ENCODE data around the gene ZNF256. TPM values are rescaled to one million over a fixed set of nuclear protein-coding genes. Genes with fewer than 3 reads are reported as not detected.

The ZNF256 gene
- total RNA-seq, 1 donor from 2014 or later = 3.8 TPM

DNA sequence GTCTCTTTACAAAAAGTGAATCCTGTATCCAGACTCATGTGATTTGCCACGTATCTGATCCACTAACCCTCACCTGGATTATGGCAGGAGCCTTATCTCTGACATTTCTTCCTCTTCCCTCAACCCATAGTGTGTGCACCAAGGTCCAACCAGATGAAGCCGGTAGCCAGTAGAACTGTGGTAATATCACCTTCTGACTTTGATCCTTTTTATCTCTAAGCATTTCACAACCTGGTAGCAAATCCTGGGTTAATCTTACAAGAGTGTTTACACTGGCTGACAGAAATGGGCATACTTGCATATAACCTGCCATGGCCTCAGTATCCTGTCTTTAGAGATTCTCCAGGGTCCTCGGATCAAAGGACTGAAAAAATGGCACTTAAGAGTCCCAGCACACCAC lies 33.0 kb downstream of the ZNF256 start:
- H3K27ac ChIP-seq = no peak overlapping the region
- peaks cover 35 to 49% of the 10 kb centered on the region in 2 donors for H3K36me3 ChIP-seq
- intact Hi-C loops (cut with DNase I) = no loop called here
- H3K9me3 ChIP-seq = peaks cover 22 to 63% of the 10 kb centered on the region in 2 donors
- H3K27me3 ChIP-seq = no peaks in the 10 kb centered on the region
- TF ChIP-seq, protein P1, sequence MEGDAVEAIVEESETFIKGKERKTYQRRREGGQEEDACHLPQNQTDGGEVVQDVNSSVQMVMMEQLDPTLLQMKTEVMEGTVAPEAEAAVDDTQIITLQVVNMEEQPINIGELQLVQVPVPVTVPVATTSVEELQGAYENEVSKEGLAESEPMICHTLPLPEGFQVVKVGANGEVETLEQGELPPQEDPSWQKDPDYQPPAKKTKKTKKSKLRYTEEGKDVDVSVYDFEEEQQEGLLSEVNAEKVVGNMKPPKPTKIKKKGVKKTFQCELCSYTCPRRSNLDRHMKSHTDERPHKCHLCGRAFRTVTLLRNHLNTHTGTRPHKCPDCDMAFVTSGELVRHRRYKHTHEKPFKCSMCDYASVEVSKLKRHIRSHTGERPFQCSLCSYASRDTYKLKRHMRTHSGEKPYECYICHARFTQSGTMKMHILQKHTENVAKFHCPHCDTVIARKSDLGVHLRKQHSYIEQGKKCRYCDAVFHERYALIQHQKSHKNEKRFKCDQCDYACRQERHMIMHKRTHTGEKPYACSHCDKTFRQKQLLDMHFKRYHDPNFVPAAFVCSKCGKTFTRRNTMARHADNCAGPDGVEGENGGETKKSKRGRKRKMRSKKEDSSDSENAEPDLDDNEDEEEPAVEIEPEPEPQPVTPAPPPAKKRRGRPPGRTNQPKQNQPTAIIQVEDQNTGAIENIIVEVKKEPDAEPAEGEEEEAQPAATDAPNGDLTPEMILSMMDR (IDR thresholded peaks at IDR 0.05) = no peak
- peaks cover 0 to 7% of the 10 kb centered on the region in 2 donors for H3K4me1 ChIP-seq
- no peak for DNase-seq (ENCODE audit: low spot score in 2 of 2)
- no peak overlapping the region for H3K4me3 ChIP-seq

DNA sequence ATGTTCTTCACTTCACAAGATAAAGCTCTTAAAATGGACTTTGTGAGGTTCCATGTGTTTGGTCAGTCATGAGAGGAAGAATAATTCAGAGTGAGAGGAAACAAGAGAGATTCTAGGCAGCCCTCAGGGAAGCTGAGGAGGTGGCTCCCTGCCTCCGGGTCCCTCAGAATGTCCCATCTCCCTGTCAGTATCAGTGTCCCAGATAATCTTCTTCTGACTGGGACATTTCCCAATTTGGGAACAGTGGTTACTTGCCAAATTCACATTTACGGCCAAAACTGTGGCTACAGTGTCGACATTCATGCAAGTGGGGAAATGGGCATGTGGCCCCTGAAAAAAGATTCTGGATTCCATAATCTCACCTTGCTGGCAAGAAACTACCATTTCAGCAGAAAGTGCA lies 40.1 kb downstream of the ZNF256 start:
- no peak overlapping the region for H3K4me3 ChIP-seq
- DNase-seq (ENCODE audit: low spot score in 2 of 2) = no peak
- TF ChIP-seq, protein P1 (IDR thresholded peaks at IDR 0.05) = no peak
- intact Hi-C loops (cut with DNase I) = no loop called here
- no peaks in the 10 kb centered on the region for H3K4me1 ChIP-seq
- no peaks in the 10 kb centered on the region for H3K27me3 ChIP-seq
- H3K27ac ChIP-seq = no peak overlapping the region
- peaks cover 72 to 95% of the 10 kb centered on the region in 2 donors for H3K9me3 ChIP-seq
- H3K36me3 ChIP-seq = peaks cover 41 to 62% of the 10 kb centered on the region in 2 donors

DNA sequence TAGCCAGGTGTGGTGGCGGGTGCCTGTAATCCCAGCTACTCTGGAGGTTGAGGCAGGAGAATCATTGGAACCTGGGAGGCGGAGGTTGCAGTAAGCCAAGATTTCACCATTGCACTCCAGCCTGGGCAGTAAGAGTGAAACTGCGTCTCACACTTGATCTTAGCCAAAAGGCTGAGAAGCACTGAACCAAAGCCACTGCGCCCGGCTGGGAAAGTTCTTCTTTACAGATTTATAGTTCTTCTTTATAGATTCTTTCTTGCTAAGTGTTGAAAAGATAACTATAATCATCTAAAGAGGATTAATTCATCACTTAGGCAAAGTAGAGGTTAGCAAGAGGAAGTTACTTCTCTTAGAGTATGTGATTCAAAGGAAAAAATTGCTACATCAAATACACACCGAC lies 42.2 kb downstream of the ZNF256 start:
- H3K4me3 ChIP-seq = no peak overlapping the region
- DNase-seq (ENCODE audit: low spot score in 2 of 2) = no peak
- TF ChIP-seq, protein P1 (IDR thresholded peaks at IDR 0.05) = no peak
- no peaks in the 10 kb centered on the region for H3K4me1 ChIP-seq
- H3K27me3 ChIP-seq = no peaks in the 10 kb centered on the region
- no peak overlapping the region for H3K27ac ChIP-seq
- intact Hi-C loops (cut with DNase I) = no loop called here
- peaks cover 23 to 41% of the 10 kb centered on the region in 2 donors for H3K36me3 ChIP-seq
- H3K9me3 ChIP-seq = peaks cover 62 to 93% of the 10 kb centered on the region in 2 donors

DNA sequence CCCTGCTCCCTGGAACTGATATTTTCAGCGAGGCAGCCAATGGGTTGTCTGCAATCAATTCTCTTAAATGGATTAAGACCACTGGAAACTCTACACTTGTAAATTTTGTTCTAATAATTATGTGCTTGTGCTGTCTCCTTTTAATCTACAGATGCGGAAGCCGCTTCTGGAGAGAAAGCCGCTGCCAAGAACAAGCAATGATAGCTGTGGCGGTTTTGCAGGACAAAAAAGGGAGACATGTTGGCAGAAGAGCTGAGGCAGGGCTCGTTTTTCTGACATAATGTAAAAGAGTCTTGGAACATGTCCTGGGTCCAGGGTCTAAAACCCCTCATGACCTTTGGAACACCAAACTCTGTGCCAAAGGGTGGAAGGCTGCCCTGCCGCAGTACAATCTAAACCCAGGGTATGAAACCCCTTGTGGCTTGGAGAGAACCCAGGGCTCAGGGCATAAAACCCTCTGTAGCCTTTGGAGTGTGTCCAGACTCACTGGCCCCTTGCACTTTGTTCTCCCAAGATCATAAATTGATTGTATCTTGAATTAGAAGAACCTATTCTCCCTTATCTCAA lies 43.8 kb downstream of the ZNF256 start:
- no peak for DNase-seq (ENCODE audit: low spot score in 2 of 2)
- Histone ChIP-seq H3K4me1 (no peaks in the 10 kb centered on the region), H3K27me3 (no peaks in the 10 kb centered on the region), H3K4me3 (no peak overlapping the region), H3K36me3 (peaks cover 14 to 29% of the 10 kb centered on the region in 2 donors), H3K9me3 (peaks cover 60 to 96% of the 10 kb centered on the region in 2 donors), H3K27ac (no peak overlapping the region)
- TF ChIP-seq, protein P1 (IDR thresholded peaks at IDR 0.05) = no peak
- intact Hi-C loops (cut with DNase I) = no loop called here

DNA sequence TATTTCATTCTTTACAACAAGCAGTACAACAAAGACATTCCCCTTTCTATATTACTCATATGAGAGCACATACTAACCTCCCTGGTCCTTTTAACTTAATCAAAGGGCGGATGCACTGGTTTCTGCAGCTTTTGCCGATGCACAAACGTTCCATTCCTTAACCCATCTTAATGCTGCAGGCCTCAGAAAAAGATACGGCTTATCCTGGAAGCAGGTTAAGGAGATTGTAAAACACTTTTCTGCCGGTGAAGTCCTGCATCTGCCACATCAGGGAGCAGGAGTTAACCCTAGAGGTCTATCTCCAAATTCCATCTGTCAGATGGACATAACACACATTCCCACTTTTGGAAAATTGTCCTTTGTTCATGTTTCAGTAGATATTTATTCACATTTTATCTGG lies 47.2 kb downstream of the ZNF256 start:
- intact Hi-C loops (cut with DNase I) = no loop called here
- H3K9me3 ChIP-seq = peaks cover 34 to 86% of the 10 kb centered on the region in 2 donors

More for the DNA sequence above, 47.2 kb downstream of the ZNF256 start:
- Histone ChIP-seq H3K27ac (no peak overlapping the region), H3K27me3 (no peaks in the 10 kb centered on the region), H3K4me3 (no peak overlapping the region), H3K4me1 (no peaks in the 10 kb centered on the region), H3K36me3 (peaks cover 0 to 6% of the 10 kb centered on the region in 2 donors)
- DNase-seq (ENCODE audit: low spot score in 2 of 2) = no peak
- TF ChIP-seq, protein P1 (IDR thresholded peaks at IDR 0.05) = no peak

Other genes starting within 250 kb of the ZNF256 start
- gene ZNF154, start 238.5 kb downstream of the ZNF256 start, total RNA-seq = 0.11 TPM
- gene ZNF671, start 220.1 kb downstream of the ZNF256 start, total RNA-seq = 2.4 TPM
- 1.9 TPM for gene ZNF776, start 200.9 kb downstream of the ZNF256 start, total RNA-seq
- 1.4 TPM for gene ZNF586, start 178.0 kb downstream of the ZNF256 start, total RNA-seq
- 6.9 TPM for gene ZNF552, start 132.8 kb downstream of the ZNF256 start, total RNA-seq
- gene ZNF587B, start 117.4 kb downstream of the ZNF256 start, total RNA-seq = 7.8 TPM
- 12.9 TPM for gene ZNF587, start 97.8 kb downstream of the ZNF256 start, total RNA-seq
- 1.8 TPM for gene ZNF814, start 58.7 kb downstream of the ZNF256 start, total RNA-seq
- 2.3 TPM for gene ZNF417, start 31.1 kb downstream of the ZNF256 start, total RNA-seq
- gene ZNF418, start 12.3 kb downstream of the ZNF256 start, total RNA-seq = 0.21 TPM
- gene C19orf18, start 26.8 kb upstream of the ZNF256 start, total RNA-seq = not detected
- 1.5 TPM for gene ZNF606, start 55.1 kb upstream of the ZNF256 start, total RNA-seq
- gene ZSCAN1, start 86.3 kb upstream of the ZNF256 start, total RNA-seq = not detected
- gene ZNF135, start 111.6 kb upstream of the ZNF256 start, total RNA-seq = 3.7 TPM
- gene ZSCAN18, start 150.5 kb upstream of the ZNF256 start, total RNA-seq = 181 TPM
- gene ZNF329, start 203.1 kb upstream of the ZNF256 start, total RNA-seq = 3.8 TPM
- gene ZNF274, start 235.4 kb upstream of the ZNF256 start, total RNA-seq = 14.7 TPM